NCI-H146 treated with DMSO at 0.1 percent for 48 hours (cell line): ENCODE data around the gene NIF3L1.
A peak's percentile ranks its signal among the peaks of the same experiment; 100 is the strongest.
"Not testable (repeated sequence)": the region's sequence is repeated elsewhere in the genome, so short reads cannot be mapped to it uniquely, and the experiment has no call there.

Experiments
- DNase-seq: peaks from one replicate; lab custom pipeline; 2025; ENCODE audit not compliant: unreplicated experiment; lab: John Stamatoyannopoulos, UW

NIF3L1 gene

DNA sequence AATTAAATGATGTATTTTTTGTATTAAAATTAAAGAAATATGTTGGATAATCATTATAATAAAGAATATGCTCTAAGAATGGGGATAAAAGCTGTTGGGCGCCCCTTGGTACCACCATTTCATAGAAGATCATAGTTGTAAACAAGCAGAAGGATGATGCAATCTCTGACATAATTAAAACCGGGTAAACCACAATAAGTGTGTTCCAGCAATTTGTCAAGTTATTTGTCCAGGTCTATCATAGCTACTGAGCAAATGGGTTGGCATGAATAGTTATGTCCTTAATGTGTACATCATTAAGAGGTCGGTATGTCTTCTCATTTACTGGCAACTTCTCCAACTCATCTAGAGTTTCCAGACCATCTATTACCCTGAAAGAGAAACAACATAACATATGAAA is 18.0 kb upstream of the NIF3L1 start:
- DNase-seq, result no peak

DNA sequence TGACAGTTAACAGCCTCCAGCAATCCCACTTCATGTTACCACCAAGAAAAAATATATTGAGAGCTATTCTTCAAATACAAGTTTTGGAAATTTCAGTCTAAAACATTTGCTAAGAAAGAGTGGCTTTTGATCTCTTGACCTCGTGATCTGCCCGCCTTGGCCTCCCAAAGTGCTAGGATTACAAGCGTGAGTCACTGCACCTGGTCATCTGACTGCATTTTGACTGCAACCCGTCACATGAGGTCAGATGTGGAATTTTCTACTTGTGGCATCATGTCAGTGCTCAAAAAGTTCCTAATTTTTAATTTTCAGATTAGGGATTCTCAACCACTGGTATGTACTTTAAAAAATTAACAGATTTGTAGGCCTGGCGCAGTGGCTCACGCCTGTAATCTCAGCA is 15.6 kb upstream of the NIF3L1 start:
- DNase-seq, result no peak

DNA sequence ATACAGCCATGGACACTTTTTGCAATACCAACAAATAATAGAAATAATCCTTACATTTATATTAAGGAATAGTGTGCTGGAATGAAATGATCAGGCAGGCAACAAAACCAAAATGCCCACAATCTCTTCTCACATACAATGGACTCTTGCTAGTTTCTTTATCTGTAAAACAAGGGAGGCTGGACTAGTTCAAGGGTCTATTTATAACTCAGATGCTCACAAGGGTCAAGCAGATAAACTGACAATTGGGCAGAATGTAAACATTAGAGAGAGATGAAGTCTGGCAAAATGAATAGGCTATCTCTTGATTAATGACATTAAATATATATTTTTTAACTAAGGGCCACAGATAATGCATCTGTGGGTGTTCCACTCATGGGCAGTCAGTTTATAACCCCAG is 11.7 kb upstream of the NIF3L1 start:
- DNase-seq, result no peak

DNA sequence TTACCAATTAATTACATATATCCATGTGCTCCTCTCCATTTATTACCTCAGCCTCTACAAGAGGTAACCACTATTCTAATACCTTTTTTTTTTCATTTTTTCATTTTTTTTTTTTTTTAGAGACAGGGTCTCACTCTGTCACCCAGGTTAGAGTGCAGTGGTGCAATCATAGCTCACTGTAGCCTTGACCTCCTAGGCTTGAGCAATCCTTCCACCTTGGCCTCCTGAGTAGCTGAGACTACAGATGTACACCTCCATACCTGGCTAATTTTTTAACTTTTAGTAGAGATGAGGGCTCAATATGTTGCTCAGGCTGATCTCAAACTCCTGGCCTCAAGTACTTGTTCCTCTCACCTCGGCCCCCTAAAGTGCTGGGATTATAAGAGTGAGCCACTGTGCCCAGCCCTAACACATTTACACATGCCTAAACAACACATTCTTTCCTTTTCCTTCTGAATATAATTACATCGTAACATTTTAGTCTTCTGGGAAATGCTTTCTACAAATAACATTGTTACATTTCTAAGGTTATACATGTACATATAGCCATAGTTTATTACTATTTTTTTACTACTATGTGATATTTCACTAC is 10.8 kb upstream of the NIF3L1 start:
- DNase-seq, result no peak

DNA sequence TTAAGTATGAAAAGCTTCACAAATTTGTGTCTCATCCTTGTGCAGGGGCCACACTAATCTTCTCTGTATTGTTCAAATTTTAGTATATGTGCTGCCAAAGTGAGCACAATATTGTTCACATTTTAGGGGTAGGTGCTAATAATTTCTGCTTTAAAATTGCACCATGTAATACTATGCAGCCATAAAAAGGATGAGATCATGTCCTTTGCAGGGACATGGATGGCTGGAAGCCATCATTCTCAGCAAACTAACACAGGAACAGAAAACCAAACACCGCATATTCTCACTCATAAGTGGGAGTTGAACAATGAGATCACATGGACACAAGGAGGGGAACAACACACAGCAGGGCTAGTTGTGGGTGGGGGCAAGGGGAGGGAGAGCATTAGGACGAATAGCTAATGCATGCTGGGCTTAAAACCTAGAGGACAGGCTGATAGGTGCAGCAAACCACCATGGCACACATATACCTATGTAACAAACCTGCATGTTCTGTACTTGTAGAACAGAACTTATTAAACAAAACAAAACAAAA is 7.4 kb upstream of the NIF3L1 start:
- not testable (repeated sequence) for DNase-seq

DNA sequence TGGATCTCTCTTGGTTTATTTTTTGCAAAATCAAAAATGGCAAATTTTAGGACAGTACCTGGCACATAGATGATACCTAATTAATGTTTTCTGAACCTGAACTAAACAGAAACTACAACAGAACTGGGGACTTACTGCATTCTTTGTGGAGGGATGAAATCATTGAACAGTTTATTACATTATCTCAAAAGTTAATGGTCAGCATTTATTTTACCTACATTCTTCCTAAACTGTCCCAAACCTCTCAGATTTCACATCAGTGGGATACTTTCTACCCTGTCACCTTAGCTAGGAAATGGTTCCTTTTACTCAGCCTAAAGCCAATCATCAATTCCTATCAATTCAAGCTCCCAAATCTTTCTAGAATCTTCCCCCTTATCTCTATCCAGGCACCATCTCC is 10.3 kb downstream of the NIF3L1 start:
- DNase-seq, result no peak

DNA sequence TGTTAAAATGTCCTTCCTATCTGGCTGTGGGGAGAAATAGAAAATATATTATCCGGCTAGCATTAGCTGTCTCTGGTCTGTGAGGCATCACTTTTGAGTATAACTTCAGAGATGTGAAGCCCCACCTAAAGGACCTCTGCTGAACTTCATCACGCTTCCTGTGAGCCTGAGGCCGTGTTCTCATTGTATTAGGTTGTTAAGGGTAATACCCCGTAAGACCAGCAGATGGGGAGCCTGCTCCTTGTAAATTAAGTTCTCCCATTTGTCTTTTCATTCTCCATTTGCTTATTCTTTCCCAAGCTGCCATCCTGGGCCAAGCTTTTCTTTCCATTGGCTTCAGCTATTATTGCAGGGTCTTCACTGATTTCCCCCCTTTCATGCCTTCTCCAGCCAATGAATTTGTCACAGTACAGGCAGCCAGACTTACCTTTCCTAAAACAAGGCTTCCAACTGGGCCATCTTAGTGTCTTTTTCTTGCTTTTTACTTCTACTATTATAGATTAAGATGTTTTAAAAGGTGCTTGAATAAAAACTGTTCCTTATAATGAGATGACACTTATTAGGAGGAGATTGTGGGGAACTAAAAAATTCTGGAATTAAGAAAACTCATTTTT is 12.4 kb downstream of the NIF3L1 start:
- peak; percentile 41 for DNase-seq

DNA sequence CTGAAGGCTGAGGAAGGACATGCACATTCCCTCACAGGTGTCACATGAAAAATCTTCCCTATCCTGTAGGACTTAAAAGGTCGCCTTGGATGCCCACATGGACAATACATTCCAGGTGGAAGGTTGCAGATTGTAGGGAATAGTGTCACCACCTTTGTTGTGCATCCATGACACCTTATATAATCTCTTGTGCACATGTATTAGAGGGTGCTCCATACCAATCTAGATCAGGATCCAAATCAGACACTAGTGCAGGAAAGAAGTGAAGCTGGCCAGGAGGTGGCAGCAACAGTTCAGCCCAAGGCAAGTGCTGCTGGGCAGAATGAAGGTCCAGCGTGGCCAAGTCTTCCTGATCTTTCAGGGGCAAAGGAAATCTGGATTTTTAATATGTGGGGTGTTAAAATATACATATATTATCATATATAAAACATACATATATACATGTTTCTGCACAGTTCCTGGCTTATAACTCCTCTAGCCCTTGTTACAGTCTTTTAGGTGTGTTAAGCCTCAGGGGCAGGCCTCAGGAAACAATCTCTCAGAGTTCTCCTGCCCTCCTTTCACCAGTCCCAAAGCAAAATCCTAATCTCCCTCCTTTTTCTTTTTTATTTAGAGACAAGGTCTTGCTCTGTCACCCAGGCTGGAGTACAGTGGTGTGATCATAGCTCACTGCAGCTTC is 16.6 kb downstream of the NIF3L1 start:
- DNase-seq, result no peak

DNA sequence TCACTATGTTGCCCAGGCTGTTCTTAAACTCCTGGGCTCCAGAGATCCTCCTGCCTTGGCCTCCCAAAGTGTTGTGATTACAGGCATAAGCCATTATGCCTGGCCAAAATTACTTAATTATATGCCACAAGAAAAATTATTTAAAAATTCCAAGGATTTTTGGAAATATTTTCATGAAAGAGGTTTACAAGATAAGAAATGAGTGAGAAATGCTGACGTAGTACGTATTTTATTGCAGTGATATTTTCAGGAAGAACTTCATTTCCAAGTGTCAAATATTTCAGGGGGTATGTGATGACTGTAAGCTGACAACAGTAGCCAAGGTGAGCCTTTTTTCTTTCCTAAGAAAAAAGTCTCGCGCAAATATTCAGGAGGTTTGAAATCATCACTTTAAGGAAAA is 20.8 kb downstream of the NIF3L1 start:
- no peak for DNase-seq

DNA sequence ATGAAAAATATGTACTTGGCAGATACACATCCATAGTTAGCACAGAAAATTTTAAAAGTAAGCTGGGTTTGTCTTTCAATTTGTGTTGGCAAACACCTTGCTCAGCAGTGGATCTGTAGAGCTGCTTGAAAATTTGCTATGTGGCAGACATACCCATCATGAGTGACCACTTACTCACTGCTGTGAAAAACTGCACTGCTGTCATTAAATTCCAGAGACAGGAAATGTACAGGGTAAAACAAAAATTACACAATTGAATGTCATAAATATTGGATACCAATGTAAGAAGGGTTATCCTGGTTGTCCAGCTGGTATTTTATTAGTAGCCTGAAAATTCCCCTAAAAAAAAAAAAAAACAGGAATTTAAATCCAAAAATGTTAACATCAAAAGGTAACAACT is 24.5 kb downstream of the NIF3L1 start:
- no peak for DNase-seq

DNA sequence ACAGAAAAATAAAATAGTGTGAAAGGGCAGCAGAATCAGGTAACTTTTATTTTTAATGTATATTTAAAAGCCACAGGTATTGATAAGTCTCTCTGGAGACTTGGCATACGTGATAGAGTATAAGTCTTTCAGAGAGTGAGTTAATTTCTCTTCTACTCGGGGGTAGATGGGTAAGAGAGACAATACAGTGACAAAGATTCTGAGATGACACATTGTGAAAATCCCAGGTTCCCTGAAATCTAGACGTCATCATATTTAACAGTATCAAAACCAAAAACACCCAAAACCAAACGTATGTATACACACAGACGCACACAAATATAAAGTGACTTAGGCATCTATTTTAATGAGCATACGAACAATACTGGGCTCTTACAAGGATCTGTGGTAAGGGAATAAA is 33.3 kb downstream of the NIF3L1 start:
- no peak for DNase-seq

DNA sequence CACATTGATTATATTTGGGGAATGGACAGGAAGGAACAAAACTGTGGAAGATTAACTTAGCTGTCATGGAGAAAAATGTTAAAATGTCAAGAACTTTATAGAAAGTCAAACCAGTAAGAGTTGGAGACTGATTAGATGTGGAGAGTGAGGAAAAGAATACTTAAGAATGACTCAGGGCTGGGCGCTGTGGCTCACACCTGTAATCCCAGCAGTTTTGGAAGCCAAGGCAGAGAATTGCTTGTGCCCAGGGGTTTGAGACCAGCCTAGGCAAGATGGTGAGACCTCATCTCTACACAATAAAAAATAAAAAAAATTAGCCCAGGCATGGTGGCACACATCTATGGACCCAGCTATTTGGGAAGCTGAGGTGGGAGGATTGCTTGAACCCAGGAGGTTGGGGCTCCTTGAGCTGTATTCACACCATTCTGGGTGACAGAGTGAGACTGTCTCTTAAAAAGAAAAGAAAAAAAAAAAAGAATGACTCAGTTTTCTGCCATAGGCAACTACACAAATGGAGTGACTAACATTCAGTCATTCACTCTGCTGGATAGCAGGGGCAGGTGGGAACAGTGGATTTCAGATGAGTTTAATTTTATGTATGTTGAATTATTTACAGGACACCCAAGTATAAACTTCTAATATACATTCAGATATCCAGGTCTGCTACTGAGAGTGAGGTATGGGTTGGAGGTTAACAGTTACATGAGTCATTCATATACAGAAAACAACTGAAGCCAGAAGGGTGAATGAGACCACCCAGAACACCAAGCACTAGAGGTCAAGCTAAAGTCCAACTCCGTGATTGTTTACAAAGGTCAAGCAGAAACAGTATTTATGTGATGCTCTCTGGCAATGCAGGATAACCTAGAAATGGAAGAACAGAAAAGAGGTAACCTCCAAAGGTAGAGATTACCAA is 40.4 kb downstream of the NIF3L1 start:
- DNase-seq, result no peak

DNA sequence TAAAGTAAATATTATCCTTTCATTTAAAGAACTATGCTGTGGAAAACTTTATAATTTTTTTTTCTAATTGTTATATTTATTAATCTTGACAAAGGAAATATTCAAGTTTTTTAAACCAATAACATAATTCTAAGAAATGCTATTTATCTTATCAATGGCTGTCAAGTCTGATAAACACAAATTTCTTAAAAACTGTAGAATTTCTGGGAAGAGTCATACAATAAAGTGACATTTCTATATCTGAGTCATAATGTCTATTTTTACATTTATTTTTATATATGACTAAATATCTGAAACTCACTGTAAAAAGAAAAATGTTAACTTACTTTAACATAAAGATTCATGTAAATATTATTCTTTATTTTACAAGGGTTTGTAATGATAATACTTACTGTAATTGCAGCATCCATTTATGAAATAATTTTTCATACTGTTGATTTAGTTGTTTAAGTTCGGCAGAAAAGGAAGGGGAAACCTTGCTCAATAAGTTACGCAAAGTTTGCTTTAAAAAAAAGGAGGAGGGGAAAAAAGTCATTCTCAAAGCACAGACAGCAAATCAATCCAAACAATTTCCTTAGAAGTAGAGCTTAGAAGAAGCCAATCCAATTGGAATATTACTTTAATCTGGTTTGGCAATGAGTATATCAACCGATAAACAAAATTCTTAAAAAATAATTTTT is 41.9 kb downstream of the NIF3L1 start:
- no peak for DNase-seq

DNA sequence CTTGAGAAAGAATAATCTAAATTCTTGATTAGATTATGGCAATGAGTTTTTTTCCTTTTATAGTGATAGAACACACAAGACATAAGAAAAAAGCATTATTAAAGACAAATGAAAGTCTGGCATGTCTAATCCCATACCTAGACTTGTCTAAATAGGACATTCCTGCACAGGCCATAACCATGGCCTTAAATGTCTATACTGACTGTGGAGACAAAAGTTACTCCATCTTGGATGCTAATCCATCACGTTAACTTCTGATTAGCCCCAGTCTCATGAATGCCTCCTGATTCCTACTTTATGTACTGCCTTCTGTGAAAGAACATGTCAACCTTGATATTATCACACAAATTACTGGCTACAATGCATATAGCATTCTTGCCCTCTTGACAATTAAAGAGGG is 50.7 kb downstream of the NIF3L1 start:
- no peak for DNase-seq

DNA sequence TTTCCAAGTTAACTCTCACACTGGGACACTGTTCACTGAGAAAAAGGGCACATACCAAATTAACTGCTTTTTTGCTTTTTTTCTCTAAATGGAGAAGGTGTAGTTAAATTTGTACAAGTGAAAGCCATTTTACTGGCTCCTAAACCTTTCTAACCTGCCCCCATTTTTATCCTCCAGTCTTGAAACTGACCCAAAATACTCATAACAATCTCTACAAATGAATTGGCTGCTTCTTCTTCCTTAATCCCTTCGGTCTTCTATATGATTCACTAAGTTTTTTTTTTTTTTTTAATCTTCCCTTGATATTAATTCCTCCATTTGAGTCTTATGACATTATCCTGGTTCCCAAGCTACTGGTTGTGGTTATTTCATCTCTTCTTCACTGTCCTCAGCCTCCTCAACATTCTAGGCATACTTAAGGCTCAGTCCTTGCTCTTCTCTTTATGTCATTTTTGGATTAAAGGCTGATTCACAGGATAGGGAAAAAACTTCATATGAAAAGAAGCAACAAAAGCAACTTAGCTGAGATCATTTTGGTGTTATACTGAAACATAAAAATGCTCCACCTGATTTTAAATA is 54.4 kb downstream of the NIF3L1 start:
- no peak for DNase-seq

DNA sequence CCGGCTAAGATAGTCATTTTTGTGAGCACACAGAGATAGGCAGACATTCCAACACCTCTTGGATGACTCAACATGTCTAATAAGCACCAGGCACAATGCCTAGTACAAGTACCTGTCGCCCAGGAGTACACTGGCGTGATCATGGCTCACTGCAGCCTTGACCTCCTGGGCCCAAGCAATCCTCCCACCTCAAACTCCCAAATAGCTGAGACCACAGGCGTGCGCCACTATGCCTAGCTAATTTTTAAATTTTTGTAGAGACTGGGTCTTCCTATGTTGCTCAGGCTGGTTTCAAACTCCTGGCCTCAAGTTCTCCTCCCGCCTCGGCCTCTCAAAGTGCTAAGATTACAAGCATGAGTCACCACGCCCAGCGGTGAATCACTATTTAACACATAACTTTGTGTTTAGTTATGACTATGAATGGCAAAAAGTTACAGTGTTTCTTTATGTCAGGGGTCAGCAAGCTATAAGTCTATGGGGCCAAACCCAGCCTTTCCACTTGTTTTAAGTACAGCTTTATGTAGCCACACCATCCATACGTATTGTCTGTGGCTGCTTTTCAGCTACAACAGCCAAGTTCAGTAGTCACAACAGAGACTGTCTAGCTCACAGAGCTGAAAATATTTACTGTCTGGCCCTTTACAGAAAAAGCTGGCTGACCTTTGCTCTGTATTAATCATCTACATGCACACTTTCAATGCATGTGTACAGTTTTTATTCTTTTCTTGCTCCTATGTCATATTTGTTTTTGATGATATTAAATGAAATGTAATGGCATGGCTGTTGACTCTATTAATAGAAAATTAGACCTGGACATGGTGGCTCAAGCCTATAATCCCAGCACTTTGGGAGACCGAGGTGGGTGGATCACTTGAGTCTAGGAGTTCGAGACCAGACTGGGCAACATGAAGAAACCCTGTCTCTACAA is 55.6 kb downstream of the NIF3L1 start:
- DNase-seq, result no peak

DNA sequence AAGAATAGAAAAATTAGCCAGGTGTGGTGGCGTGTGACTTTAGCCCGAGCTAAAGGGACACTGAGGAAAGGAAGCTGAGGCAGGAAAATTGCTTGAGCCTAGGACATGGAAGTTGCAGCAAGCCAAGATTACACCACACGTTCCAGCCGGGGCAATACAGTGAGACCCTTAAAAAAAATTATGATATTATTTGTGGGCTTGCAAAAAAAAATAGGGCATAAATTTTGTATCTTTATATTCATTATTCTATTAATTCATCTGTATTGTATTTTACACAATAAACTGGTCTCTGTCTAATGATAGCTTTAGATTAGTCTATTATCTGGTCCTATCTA is 56.2 kb downstream of the NIF3L1 start:
- no peak for DNase-seq

DNA sequence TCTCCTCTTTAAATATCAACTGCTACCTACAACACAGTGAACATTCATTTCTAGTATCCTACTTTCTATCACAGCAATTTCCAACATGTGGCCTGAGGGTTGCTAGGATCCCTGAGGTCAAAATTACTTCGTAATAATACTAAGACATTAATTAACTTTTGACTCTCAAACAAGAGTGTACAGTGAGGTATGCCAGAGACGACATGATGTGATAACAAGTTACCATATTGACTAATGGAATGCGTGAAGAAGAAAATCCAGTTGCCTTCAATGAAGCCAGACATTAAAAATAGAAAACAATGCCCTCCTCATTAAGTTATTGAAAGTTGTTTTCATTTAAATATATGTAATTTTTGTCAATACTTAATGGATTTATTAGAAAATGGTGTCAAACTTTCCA is 61.2 kb downstream of the NIF3L1 start:
- DNase-seq, result no peak
